B cell (primary cell): Measurements from ENCODE around the gene CD59. TPM values are rescaled to one million over a fixed set of nuclear protein-coding genes. Genes with fewer than 3 reads are reported as not detected.

Source experiments
- ATAC-seq: fragments of 200-7000 bp; cut with Tn5 transposase; one replicate; pipeline ENCODE4 v1.10.0; 2021; ENCODE audit warnings: low read depth, mild to moderate bottlenecking, moderate number of reproducible peaks, moderate library complexity
- CTCF ChIA-PET: fragments of 350-600 bp; sonication (Branson Sonifier 250); formaldehyde crosslinking; loops from one replicate; lab custom pipeline; 2021; ENCODE audit warnings: antibody characterized with exemption, inconsistent platforms; lab: Charles Lee
- POLR2A ChIA-PET: fragments of 350-600 bp; sonication (Branson Sonifier 250); formaldehyde crosslinking; loops from one replicate; lab custom pipeline; 2021; ENCODE audit warnings: antibody characterized with exemption; lab: Charles Lee
- DNase-seq: peaks from one replicate; pipeline ENCODE4 v3.0.0; 2013
- H2AFZ ChIP-seq: 2 replicates; pipeline ENCODE4 v1.6.1; 2012; ENCODE audit warnings: mild to moderate bottlenecking, low read depth, low read length; ENCODE audit not compliant: insufficient read depth, poor library complexity, severe bottlenecking
- H3K27ac ChIP-seq, 2 donors: 1 replicate in 1 of 2; 2 replicates in 1 of 2; pipeline ENCODE4 v1.5.1; 2012 to 2013; ENCODE audit warnings: low read length in 2 of 2, mild to moderate bottlenecking in 2 of 2, moderate library complexity in 1 of 2
- H3K27me3 ChIP-seq, 4 experiments: fragments of 200-600 bp in 1 of 4; sonication (generic) in 1 of 4; replicated peaks in 1 of 4; 1 replicate in 2 of 4; 2 replicates in 2 of 4; pipeline versions ENCODE4 v1.6.1 to v1.7.0; 2013 to 2016; ENCODE audit warnings: low read length in 3 of 4, mild to moderate bottlenecking in 2 of 4, mixed read lengths in 1 of 4, moderate library complexity in 1 of 4; ENCODE audit not compliant: insufficient read depth in 4 of 4, control insufficient read depth in 3 of 4; ENCODE audit errors: control extremely low read depth in 1 of 4
- H3K36me3 ChIP-seq, 2 experiments: replicated peaks in 1 of 2; 1 replicate in 1 of 2; 2 replicates in 1 of 2; pipeline versions ENCODE4 v1.6.1 to v1.7.1; 2013; ENCODE audit warnings: low read length in 1 of 2; ENCODE audit not compliant: insufficient read depth in 2 of 2, control insufficient read depth in 1 of 2; ENCODE audit errors: control extremely low read depth in 1 of 2, extremely low read depth in 1 of 2
- H3K4me1 ChIP-seq, 2 donors: fragments of 200-600 bp in 1 of 2; sonication (generic) in 1 of 2; 1 replicate in 1 of 2; 2 replicates in 1 of 2; pipeline versions ENCODE4 v1.5.1 to v1.6.1; 2013 to 2017; ENCODE audit warnings: low read length in 2 of 2; ENCODE audit not compliant: control insufficient read depth in 2 of 2, insufficient read depth in 2 of 2
- H3K4me2 ChIP-seq: replicated peaks from 2 replicates; pipeline ENCODE3; 2012; ENCODE audit warnings: mild to moderate bottlenecking, low read depth, low read length; ENCODE audit not compliant: poor library complexity, severe bottlenecking
- H3K4me3 ChIP-seq, 5 experiments: fragments of 200-600 bp in 1 of 5; sonication (generic) in 1 of 5; 1 replicate in 3 of 5; 2 replicates in 2 of 5; pipeline versions ENCODE4 v1.5.1 to v1.7.0; 2011 to 2016; ENCODE audit warnings: low read length in 4 of 5, mild to moderate bottlenecking in 4 of 5, low read depth in 2 of 5, control low read depth in 1 of 5, moderate library complexity in 1 of 5; ENCODE audit not compliant: insufficient read depth in 1 of 5; ENCODE audit errors: control extremely low read depth in 1 of 5, extremely low read depth in 1 of 5
- H3K79me2 ChIP-seq: fragments of 200-600 bp; sonication (generic); one replicate; pipeline ENCODE4 v1.6.0; 2016; ENCODE audit warnings: low read length; ENCODE audit not compliant: control insufficient read depth, insufficient read depth
- H3K9ac ChIP-seq: fragments of 200-600 bp; sonication (generic); 2 replicates; pipeline ENCODE4 v1.6.1; 2017; ENCODE audit warnings: mild to moderate bottlenecking, low read length, moderate library complexity
- H3K9me3 ChIP-seq, 3 donors: one replicate each; pipeline versions ENCODE4 v1.6.1 to v1.7.1; 2013; ENCODE audit warnings: low read length in 2 of 3; ENCODE audit not compliant: control insufficient read depth in 2 of 3, insufficient read depth in 1 of 3; ENCODE audit errors: control extremely low read depth in 1 of 3
- H4K20me1 ChIP-seq: 2 replicates; pipeline ENCODE4 v1.6.0; 2012; ENCODE audit warnings: mild to moderate bottlenecking, low read length; ENCODE audit not compliant: insufficient read depth, control insufficient read depth, poor library complexity, severe bottlenecking
- H3K27ac Mint-ChIP-seq: one replicate; pipeline ENCODE4 v1.8.0; 2021; ENCODE audit warnings: mixed read lengths
- H3K27me3 Mint-ChIP-seq: one replicate; pipeline ENCODE4 v1.8.0; 2021; ENCODE audit warnings: mixed read lengths
- H3K4me1 Mint-ChIP-seq: one replicate; pipeline ENCODE4 v1.8.0; 2021; ENCODE audit warnings: mixed read lengths
- H3K4me3 Mint-ChIP-seq: one replicate; pipeline ENCODE4 v1.8.0; 2021; ENCODE audit warnings: mixed read lengths
- H3K9me3 Mint-ChIP-seq: one replicate; pipeline ENCODE4 v1.8.0; 2022; ENCODE audit warnings: mixed read lengths; ENCODE audit not compliant: insufficient read depth
- CTCF ChIP-seq: fragments of 200-600 bp; IDR thresholded peaks from one replicate; pipeline ENCODE4 v1.8.0; 2022; ENCODE audit warnings: antibody characterized with exemption, mild to moderate bottlenecking
- EZH2 ChIP-seq: IDR thresholded peaks from 2 replicates; pipeline ENCODE4 v1.6.1; 2012; ENCODE audit warnings: borderline replicate concordance, low read depth, mild to moderate bottlenecking, moderate library complexity, low read length; ENCODE audit not compliant: insufficient read depth, poor library complexity, severe bottlenecking
- WGBS: methylation state at CpG from one replicate; pipeline ENCODE4 v1.1.5; 2013; ENCODE audit warnings: missing lambda C conversion rate; ENCODE audit not compliant: insufficient coverage; 5-methylcytosine and 5-hydroxymethylcytosine counted together
- intact Hi-C: fragments of 100-400 bp; cut with micrococcal nuclease; formaldehyde crosslinking; loops from one replicate; pipeline ENCODE4 v1.10.0; 2022
- polyA plus RNA-seq: library from polyadenylated mRNA; depleted of rRNA; stranded (reverse); fragments of >200 nt; gene quantifications from 2 replicates; pipeline ENCODE4 v1.2.3, GENCODE V29; 2012
- total RNA-seq, 2 donors: library from RNA; stranded (reverse); fragments of 120-200 nt in 1 of 2; gene quantifications; 1 replicate in 1 of 2; 2 replicates in 1 of 2; pipeline versions ENCODE4 v1.2.3 to v1.2.4, GENCODE V29; 2013 to 2022

The CD59 gene
- total and polyA plus RNA-seq, 2 donors (not counting 1 experiment from before 2014, with no cell fraction given): 10.9 to 41.3 TPM

- H3K9me3 Mint-ChIP-seq: no peaks in the 10 kb centered on the region
- Histone ChIP-seq H3K27ac (no peak overlapping the region), H3K9me3 (no peaks in the 10 kb centered on the region), H3K9ac (no peak overlapping the region), H3K4me3 (no peak overlapping the region), H3K4me1 (no peaks in the 10 kb centered on the region), H3K36me3 (no peaks in the 10 kb centered on the region), H3K4me2 (no peak overlapping the region), H3K27me3 (peaks cover 0 to 7% (median 3%) of the 10 kb centered on the region in 4 experiments), H3K79me2 (no peaks in the 10 kb centered on the region), H2AFZ (no peak overlapping the region), H4K20me1 (no peaks in the 10 kb centered on the region)
- intact Hi-C loops: no loop called here
- CTCF ChIA-PET: no interaction called here
- no peak for DNase-seq
- H3K4me1 Mint-ChIP-seq: no peaks in the 10 kb centered on the region
- no peak overlapping the region for H3K4me3 Mint-ChIP-seq
- peaks cover 10% of the 10 kb centered on the region for H3K27me3 Mint-ChIP-seq
- no peak overlapping the region for H3K27ac Mint-ChIP-seq
- no peak for TF ChIP-seq CTCF
- no peak for TF ChIP-seq EZH2
- WGBS: 98% methylated on average over 17 of the region's 18 CpGs
- ATAC-seq: no peak
- POLR2A ChIA-PET: no interaction called here
Observed at GRCh38 chr11:33667819-33668467, 68.3 kb downstream of the CD59 start.

GRCh38 chr11:33665350-33666106 is 70.7 kb downstream of the CD59 start:
- Histone ChIP-seq H3K4me3 (no peak overlapping the region), H3K4me2 (no peak overlapping the region), H3K9ac (no peak overlapping the region), H3K27ac (no peak overlapping the region), H2AFZ (no peak overlapping the region), H3K27me3 (peaks cover 0 to 7% (median 1%) of the 10 kb centered on the region in 4 experiments), H3K36me3 (no peaks in the 10 kb centered on the region), H3K79me2 (no peaks in the 10 kb centered on the region), H4K20me1 (no peaks in the 10 kb centered on the region), H3K4me1 (no peaks in the 10 kb centered on the region), H3K9me3 (no peaks in the 10 kb centered on the region)
- 77% methylated on average over 4 of the region's 6 CpGs for WGBS
- H3K4me1 Mint-ChIP-seq: no peaks in the 10 kb centered on the region
- ChIA-PET CTCF (no interaction called here), POLR2A (no interaction called here)
- no peak overlapping the region for H3K27ac Mint-ChIP-seq
- H3K9me3 Mint-ChIP-seq: no peaks in the 10 kb centered on the region
- TF ChIP-seq CTCF (no peak), EZH2 (no peak)
- ATAC-seq (no peak), DNase-seq (no peak)
- no peak overlapping the region for H3K4me3 Mint-ChIP-seq
- intact Hi-C loops: no loop called here
- peaks cover 13% of the 10 kb centered on the region for H3K27me3 Mint-ChIP-seq
